Left renal cortex interstitium (tissue), 4 donors: ENCODE data around the gene MT1HL1. TPM values are rescaled to one million over a fixed set of nuclear protein-coding genes. Genes with fewer than 3 reads are reported as not detected.
"Not testable (repeated sequence)": the region's sequence is repeated elsewhere in the genome, so short reads cannot be mapped to it uniquely, and the experiment has no call there.

Experiments
- DNase-seq, 4 donors: peaks; one replicate each; pipeline ENCODE4 v3.0.0-alpha.2; 2013; ENCODE audit warnings: low read depth in 4 of 4, low spot score in 2 of 4, missing footprints in 1 of 4
- polyA plus RNA-seq, 4 donors: library from polyadenylated mRNA; unstranded; fragments of 120-200 nt; gene quantifications; one replicate each; pipeline ENCODE4 v1.2.1, GENCODE V29; 2013; ENCODE audit not compliant: insufficient read length in 4 of 4

Gene MT1HL1
- polyA plus RNA-seq, 4 donors, result 0.38 TPM; not detected in 3

DNA sequence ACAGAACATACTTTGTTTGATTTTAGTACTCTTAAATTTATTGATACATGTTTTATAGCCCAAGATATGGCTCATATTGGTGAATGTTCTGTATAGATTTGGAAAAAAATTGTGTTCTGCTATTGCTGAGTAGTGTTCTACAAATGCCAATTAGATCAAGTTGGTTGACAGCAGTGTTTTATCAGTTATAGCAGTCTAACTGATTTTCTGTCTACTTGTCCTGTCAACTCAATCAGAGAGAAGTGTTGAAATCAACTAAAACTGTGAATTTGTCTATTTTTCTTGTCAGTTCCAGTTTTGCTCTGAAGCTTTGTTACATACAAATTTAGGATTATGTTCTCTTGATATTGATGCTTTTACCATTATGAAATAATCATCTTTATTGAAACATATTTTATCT, 14.7 kb upstream of the MT1HL1 start:
- no peak for DNase-seq

DNA sequence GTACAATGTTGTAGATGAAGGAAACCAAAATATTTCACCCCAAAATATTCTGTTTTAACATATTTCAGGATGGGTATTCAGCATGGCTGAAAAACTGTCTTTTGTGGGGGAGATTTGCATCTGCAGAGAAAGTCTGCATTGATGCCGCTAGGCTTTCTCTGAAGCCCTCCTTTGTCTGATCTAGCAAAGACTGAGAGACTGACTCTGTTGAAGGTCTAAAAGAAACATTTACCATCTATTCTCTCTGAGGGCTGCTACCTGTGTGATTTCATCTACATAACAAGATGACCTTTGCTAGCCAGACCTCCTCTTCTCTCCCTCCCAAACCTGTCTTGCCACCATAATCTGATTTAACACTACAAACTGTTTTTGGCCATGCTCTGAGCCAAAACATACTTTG, 12.4 kb upstream of the MT1HL1 start:
- no peak for DNase-seq

DNA sequence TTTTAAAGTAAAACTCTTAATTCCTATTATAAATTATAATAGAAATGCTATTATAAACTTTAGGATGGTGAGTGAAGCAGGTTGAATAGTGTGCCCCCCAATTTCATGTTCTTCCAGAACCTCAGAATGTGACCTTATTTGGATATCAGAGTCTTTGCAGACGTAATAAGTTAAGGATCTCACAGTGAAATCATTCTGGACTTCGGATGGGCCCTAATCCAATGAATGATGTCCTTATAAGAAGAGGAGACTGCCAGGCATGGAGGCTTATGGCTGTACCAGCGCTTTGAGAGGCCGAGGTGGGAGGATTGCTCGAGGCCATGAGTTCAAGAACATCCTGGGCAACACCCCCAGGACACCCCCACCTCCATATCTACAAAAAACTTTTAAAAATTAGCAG, 9.4 kb upstream of the MT1HL1 start:
- no peak for DNase-seq

DNA sequence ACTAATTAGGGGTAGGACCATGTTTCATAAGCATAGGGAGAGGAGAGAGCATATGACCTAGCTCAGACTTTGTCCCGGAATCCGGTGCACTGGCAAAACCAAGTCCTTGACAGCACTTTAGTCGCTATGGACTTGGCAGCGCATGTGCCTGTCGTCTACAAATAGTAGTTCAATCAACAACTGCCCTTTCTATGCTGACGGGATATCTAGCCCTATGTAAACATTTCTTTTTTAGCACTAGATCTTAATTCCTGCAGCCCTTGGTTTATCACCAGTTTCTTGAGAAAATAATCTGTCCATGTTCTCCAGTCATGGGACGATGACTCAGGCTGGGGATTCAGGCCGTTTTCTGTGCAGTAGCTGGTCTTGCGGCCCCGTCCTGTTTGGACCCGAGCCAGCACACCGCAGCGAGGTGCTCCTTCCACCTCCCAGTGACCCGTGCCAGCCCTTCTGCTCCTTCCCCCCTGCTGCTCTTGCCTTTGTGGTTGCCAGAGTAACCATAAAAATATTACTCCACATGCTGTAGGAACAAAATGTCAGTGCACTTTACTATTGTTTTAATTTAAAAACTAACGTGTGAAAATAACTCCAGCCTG, 8.6 kb upstream of the MT1HL1 start:
- no peak for DNase-seq

DNA sequence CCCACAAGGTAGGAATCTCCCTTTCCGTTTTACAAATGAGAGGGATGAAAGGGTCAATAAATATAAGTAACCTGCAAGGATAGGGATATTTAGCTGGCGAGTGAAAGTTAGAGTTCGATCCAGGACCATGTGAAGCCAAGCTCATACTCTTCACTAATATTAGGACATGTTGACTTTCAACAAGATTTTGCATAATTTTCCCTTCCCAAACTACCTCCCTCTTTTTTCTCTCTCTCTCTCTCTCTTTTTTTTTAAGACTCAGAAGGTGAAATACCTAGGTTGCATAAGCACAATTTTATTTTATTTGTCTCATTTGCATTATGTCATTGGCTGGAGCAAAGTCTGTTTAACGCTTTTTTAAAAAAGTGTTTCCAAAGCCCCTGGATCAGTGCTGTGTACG, 8.1 kb upstream of the MT1HL1 start:
- DNase-seq, result no peak

DNA sequence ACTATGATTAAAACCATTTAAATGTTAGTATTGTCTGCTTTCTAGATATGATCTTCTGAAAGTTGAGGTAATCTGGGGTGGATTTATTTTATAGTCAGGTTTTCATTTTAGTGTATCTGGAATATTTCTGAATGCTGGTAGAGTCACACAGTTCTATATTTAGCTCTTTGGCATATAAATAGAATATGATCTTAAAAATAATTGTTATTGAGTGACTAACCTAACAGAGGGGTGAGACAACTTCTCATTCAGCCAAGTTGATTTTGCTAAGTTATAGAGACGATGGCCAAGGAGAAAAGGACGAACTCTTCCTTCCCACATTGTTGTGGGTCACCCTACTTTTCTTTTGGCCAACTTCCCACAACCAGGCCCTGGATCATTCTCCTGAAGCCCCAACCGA, 7.2 kb upstream of the MT1HL1 start:
- no peak for DNase-seq

DNA sequence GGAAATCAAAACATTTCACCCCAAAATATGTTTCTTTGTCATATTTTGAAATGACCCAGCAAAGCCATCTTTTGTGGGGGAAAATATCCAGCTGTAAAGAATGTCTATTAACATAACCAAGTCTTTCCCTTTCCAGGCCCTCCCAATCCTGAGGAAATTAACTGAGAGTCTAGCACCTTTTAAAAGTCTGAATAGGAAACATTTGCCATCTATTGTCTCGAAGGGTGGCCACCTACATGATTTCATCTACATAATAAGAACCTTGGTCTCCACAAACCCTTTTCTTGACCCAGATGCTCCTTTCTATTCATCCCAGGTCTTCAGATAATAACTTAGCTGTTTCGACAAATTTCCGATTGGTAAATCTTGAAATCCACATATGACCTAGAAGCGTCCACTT, 5.4 kb upstream of the MT1HL1 start:
- no peak for DNase-seq

DNA sequence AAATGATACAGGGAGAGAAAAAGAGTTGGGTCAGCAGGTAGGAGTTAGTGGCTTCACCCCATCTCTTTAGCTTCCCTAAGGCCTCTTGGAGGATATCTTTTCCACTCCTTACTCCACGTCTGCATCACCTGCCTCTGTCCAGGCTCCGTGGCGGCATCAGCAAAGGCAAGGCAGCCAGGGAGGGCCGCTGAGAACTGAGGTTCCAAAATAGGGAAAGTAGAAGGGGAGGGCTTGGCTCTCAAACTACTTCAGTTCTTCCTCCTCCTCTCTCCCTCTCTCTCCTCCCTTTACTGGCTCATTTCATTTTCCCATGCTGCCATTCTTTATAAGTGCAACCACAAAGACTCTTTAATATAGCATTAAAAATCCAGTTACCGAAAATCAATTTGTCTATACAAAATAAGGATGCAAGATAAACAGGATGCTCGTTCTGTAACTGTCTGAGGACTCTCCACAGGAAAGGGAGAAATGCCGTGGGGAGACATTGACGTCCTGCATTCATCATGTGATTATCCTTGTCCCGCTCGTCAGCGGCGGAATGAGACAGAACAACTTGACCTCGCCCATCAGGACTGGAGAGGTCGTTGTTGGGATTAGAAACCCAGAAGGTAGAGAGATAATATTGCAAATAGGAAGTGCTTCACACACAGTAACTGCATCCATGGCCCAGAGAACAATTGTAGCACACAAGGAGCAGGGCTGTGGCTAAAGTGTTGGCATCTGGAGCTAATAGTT, 3.1 kb upstream of the MT1HL1 start:
- no peak for DNase-seq

DNA sequence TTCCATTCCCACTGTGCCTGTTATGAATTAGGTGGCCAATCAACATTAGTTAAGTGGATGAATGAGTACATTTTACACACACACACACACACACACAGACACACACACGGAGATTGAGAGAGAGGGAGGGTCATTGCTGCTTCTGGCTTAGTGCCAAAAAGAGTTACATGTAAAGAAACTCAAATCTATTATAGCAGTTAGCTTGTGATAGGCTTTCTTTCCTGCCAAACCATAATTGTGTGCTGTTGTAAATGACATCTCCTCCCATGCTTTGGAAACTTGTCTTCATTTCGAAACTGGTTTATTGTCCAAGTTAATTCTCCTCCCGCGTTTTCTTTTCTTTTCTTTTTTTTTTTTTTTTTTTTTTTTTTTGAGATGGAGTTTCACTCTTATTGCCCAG, 1.4 kb upstream of the MT1HL1 start:
- DNase-seq, result no peak

DNA sequence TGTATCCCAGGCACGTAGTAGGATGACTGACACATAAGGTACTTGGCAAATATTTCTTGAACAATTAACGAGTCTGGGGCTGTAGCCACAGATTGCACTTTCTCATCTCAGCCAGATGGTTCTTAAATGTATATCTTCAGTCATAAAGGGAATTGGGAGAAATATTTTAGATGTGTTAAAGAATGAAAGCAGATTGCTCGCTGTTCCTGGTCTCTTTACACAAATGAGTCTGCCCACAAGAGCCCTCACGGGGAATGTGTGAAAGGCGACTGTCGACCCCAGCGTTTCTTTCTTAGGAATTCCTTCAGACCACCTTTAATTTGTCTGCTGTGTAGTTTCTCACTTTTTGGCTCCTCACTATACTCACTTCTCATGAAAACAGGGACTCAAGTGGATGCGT, 725 bp downstream of the MT1HL1 start:
- no peak for DNase-seq

DNA sequence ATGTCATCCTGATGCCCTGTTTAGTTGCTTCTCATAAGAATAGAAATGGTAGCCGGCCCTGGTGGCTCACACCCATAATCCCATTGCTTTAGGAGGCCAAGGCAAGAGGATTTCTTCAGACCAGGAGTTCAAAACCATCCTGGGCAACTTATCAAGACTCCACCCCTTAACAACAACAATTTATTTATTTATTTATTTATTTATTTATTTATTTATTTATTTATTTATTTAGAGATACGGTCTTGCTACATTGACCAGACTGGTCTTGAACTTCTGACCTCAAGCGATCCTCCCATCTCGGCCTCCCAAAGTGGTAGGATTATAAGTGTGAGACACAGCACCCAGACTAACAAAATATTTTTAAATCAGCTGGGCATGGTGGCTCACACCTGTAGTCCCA, 4.0 kb downstream of the MT1HL1 start:
- DNase-seq, result no peak

DNA sequence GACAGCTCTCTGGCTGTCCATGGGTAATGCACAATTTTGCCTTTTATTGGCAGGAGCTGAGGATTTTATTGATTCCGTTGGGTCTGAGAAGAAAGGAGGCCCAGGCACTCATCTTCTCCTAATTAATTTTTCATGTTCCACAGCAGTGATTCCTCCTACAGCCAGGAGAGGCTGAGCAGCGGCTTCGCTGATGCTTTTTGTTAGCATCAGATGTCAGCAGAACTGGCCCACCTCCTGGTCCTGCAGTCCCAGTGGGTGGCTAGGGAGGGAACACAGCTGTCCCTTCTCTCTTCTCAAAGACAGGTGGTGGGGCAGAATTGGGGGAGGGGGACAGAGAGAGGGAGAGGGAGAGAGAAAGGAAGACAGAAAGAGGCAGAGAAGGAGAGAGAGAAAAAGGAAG, 5.7 kb downstream of the MT1HL1 start:
- DNase-seq, result no peak

DNA sequence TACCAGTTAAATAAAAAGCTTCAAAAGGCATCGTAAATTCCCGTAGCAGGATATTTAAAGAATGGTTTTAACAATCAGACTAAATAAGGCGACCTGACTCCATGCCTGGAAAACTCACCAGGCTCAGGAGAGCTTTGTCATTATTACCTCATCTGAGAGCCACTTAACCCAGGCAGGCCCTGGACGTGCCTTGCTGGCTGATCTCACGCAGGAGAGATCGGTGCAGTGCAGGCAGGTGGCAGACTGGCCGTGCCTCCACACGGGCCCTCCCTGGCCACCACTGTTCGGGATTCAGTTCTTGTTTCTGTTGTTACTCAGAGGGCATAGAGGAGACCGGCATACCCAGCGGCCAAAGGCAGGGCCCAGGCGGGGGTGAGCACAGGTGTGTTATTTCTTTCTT, 6.4 kb downstream of the MT1HL1 start:
- DNase-seq, result peak in 1 of 4 donors; percentile 3

DNA sequence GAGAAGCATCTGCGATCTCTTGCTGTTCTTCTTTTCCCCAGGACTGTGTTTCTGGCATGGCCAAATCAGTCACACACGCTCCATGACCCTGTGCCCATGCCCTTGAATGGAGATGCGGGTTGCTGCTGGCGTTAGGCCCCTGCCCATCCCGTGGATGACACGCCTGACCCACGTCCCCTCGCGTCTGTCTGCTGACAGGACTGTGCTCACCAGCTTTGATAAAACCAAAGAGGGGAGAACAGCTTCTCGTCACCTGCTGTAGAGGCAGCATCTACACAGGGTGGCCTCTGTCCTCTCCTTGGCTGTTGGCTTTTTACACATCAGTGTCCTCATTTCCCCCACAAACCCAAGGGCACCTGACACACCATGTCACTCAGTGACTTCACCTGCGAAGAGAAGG, 6.9 kb downstream of the MT1HL1 start:
- no peak for DNase-seq

DNA sequence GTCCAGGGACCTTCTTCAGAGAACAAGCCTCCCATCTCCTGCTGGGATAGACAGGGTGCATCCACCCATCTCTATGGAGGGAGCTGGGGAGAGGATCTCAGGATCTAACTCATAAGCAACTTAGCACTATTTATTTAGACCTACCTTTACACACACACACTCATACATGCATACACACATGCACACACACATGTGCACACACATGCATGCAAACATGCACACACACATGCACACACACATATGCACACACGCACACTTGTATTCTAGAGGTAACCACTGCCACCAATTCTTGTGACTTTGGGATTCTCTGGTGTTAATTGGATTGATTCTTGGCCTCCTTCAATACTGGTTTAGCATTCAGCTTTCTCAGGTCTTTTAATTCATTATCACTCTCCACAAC, 9.8 kb downstream of the MT1HL1 start:
- DNase-seq, result no peak

DNA sequence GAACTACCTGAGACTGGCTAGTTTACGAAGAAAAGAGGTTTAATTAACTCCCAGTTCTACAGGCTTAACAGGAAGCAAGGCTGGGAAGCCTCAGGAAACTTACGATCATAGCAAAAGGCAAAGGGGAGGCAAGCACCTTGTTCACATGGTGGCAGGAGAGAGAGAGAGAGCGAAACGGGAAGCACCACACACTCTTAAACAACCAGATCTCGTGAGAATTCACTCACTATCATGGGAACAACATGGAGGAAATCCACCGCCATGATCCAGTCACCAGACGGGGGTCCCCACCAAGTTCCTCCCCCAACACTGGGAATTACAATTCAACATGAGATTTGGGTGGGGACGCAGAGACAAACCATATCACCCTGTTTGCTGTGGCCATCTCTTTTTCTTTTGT, 11.8 kb downstream of the MT1HL1 start:
- no peak for DNase-seq

DNA sequence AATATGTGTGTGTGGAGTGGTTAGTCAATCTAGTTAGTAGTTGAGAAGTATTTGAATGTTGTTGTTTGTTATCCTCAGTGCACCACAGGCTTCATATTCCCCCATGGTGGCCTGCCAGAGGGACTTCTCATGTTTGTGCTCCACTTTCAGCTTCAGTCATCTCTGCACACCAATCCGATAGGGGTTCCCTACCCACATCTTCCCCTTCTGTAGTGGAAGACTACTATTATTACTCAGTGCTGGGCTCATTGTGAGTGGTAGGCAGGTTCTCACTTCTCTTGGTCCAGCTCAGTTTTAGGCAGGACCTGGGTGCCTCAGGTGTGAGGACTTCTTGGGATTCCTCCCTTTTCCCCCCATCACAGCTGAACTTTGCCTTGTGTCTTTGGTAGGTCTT, 14.2 kb downstream of the MT1HL1 start:
- DNase-seq, result no peak

DNA sequence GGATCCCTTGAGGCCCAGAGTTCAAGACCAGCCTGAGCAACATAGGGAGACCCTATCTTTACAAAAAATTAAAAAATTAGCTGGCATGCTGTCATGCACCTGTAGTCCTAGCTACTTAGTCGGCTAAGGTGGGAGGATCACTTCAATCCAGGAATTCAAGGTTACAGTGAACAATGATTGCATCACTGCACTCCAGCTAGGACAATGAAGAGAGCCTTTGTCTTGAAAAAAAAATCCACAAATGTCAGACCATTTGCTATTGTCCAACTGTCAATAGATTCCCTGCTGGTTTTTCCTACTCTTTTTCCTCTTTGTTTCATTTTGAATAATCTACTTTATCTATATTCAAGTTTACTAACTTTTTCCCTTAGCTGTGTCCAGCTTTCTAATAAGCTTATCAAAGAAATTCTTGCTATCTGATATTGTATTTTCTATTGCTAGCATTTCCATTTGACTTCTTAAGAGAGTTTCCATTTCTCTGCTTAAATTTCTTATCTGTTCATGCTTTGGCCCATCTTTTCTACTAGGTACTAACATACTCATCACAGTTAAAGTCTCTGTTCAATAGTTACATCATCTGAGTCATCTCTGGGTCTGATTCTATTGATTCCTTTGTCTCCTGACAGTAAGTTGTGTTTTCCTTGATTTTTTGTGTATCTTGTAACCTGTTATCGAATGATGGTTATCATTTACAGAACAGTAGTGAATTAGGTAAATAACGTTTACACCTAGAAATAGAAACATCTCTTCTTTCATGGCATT, 14.8 kb downstream of the MT1HL1 start:
- DNase-seq, result no peak

DNA sequence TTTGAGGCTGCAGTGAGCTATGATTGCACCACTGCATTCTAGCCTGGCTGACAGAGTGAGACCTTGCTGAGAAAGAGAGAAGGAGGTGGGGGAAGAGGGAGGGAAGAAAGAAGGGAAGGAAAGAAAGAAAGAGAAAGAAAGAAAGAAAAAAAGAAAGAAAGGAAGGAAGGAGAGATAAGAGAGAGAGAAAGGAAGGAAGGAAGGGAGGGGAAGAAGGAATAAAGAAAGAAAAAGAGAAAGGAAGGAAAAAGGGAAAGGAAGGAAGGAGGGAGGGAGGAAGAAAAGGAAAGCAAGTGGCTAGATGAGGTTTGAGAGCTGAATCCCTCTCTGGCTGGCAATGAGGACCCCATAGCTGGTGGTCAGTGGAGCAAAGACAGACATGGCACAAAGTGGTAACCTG, 20.4 kb downstream of the MT1HL1 start:
- no peak for DNase-seq

DNA sequence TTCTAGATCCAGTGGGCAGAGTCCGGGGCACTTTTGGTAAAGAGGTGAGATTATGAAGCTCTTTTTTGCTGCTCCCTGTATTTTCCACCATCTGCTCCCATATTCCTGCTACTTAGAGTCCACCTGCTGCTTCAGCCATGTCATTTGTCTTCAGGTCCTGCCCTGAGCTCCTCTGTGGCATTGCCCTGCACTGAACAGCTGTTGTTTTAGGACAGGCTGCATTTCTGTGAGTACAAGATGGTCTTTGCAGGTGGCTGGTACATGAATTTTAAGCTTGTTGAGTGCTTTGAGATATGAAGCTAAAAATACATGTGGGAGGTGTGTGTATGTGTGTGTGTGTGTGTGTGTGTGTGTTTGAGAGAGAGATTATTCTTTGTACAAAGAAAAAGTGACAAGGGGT, 21.9 kb downstream of the MT1HL1 start:
- no peak for DNase-seq

DNA sequence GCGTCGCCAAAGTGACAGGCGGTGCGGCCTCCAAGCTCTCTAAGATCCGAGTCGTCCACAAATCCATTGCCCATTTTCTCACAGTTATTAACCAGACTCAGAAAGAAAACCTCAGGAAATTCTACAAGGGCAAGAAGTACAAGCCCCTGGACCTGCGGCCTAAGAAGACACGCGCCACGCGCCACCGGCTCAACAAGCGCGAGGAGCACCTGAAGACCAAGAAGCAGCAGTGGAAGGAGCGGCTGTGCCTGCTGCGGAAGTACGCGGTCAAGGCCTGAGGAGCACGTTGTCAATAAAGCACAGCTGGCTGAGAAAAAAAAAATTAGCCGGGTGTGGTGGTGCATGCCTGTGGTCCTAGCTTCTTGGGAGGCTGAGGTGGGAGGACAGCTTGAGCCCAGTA, 22.8 kb downstream of the MT1HL1 start:
- not testable (repeated sequence) for DNase-seq

DNA sequence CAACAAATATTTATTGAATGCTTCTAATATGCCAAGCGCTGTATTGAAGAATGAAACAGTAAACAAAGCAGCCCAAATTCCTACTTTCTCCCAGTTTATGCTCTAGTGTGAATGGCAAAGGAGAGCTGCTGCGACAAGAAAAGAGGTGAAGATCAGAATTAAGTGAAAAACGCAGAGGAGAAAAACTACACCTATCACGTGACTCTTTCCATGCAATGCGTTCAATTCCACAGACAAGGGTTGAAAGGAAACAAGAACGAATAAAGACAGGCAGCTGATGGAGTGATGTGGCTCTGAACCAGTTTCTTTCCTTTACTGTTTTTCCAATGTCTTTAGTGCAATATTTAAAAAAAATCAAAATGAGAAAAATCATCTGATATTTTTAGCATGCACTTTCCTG, 23.6 kb downstream of the MT1HL1 start:
- DNase-seq, result no peak
